Measurements from ENCODE around the gene PSME3IP1. TPM values are rescaled to one million over a fixed set of nuclear protein-coding genes. Genes with fewer than 3 reads are reported as not detected.

PSME3IP1 gene
- total and polyA plus RNA-seq, 9 donors, result 38.0 to 147 (median 59.3) TPM

DNA sequence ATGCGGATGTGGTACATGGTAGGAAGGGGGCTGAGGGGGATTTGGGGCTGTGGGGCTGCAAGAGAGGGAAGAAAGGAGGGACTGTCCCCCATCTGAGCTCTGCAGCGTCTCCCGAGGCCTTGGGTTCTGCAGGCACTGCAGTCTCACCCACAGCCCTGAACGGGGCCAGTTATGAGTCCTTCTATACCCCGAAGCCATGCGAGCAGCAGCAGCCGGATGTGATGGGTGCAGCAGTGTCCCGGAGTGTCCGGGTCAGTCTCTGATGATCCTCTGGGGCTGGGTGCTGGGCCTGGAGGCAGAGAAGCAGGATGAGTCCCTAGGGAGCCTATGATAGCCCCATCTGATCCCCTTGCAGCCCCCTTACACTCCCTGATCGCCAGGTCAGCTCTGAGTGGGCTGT is 52.0 kb downstream of the PSME3IP1 start:
- Histone ChIP-seq H3K4me3 (no peak overlapping the region), H3K36me3 (no peaks in the 10 kb centered on the region), H3K27ac (no peak overlapping the region), H3K27me3 (no peaks in the 10 kb centered on the region), H3K9me3 (no peaks in the 10 kb centered on the region), H3K4me1 (ENCODE audit: insufficient read depth) (no peaks in the 10 kb centered on the region)
- DNase-seq, result no peak
- TF ChIP-seq EP300 (IDR thresholded peaks at IDR 0.05) (no peak), POLR2A (IDR thresholded peaks at IDR 0.05) (no peak)
- TF ChIP-seq, protein P1, sequence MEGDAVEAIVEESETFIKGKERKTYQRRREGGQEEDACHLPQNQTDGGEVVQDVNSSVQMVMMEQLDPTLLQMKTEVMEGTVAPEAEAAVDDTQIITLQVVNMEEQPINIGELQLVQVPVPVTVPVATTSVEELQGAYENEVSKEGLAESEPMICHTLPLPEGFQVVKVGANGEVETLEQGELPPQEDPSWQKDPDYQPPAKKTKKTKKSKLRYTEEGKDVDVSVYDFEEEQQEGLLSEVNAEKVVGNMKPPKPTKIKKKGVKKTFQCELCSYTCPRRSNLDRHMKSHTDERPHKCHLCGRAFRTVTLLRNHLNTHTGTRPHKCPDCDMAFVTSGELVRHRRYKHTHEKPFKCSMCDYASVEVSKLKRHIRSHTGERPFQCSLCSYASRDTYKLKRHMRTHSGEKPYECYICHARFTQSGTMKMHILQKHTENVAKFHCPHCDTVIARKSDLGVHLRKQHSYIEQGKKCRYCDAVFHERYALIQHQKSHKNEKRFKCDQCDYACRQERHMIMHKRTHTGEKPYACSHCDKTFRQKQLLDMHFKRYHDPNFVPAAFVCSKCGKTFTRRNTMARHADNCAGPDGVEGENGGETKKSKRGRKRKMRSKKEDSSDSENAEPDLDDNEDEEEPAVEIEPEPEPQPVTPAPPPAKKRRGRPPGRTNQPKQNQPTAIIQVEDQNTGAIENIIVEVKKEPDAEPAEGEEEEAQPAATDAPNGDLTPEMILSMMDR (IDR thresholded peaks at IDR 0.05), result no peak
- WGBS, 3 donors, result 84 to 89% (median 87%) methylated on average over 10 of the region's 10 CpGs
- intact Hi-C loops (cut with DNase I), result no loop called here

DNA sequence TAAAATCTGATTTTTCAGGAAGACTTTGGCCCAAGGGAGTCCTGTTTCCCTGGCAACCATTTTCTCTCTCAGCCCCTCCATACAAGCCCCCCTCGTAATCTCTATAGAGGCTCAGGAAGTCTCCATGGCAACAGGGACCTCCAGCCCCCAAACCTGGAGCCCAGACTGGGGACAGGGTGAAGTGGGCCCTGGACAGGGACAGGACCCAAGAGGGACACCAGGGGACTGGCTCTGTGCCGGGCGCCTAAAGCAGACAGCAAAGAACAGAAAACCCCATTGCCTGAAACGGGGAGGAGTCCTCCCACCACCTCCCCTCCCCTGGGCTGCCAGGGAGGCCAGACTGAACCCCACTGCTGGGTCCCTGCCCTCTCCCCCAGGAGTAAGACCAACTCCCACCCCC is 52.8 kb downstream of the PSME3IP1 start:
- H3K4me3 ChIP-seq, result no peak overlapping the region
- TF ChIP-seq EP300 (IDR thresholded peaks at IDR 0.05), result no peak
- no peak for TF ChIP-seq POLR2A (IDR thresholded peaks at IDR 0.05)
- TF ChIP-seq, protein P1 (IDR thresholded peaks at IDR 0.05), result no peak
- H3K9me3 ChIP-seq, result no peaks in the 10 kb centered on the region
- intact Hi-C loops (cut with DNase I), result no loop called here
- no peak for DNase-seq
- H3K27ac ChIP-seq, result no peak overlapping the region
- H3K36me3 ChIP-seq, result no peaks in the 10 kb centered on the region
- H3K4me1 ChIP-seq (ENCODE audit: insufficient read depth), result no peaks in the 10 kb centered on the region
- WGBS, 3 donors, result 68 to 70% (median 69%) methylated on average over 4 of the region's 4 CpGs
- no peaks in the 10 kb centered on the region for H3K27me3 ChIP-seq

- H3K36me3 ChIP-seq, result no peaks in the 10 kb centered on the region
- 85 to 100% (median 92%) methylated on average over 1 of the region's 1 CpG for WGBS, 3 donors
- TF ChIP-seq, protein P1 (IDR thresholded peaks at IDR 0.05), result no peak
- no peak for TF ChIP-seq EP300 (IDR thresholded peaks at IDR 0.05)
- TF ChIP-seq POLR2A (IDR thresholded peaks at IDR 0.05), result no peak
- intact Hi-C loops (cut with DNase I), result no loop called here
- no peaks in the 10 kb centered on the region for H3K27me3 ChIP-seq
- H3K4me1 ChIP-seq (ENCODE audit: insufficient read depth), result no peaks in the 10 kb centered on the region
- H3K4me3 ChIP-seq, result no peak overlapping the region
- no peak overlapping the region for H3K27ac ChIP-seq
- no peak for DNase-seq
- no peaks in the 10 kb centered on the region for H3K9me3 ChIP-seq
Observed at GRCh38 chr16:57132470-57132869, 53.4 kb downstream of the PSME3IP1 start.

- no peak for DNase-seq
- H3K27ac ChIP-seq, result no peak overlapping the region
- 82 to 89% (median 88%) methylated on average over 17 of the region's 17 CpGs for WGBS, 3 donors
Observed at GRCh38 chr16:57131351-57131970, 54.4 kb downstream of the PSME3IP1 start.

More at GRCh38 chr16:57131351-57131970, 54.4 kb downstream of the PSME3IP1 start:
- no peaks in the 10 kb centered on the region for H3K9me3 ChIP-seq
- no peaks in the 10 kb centered on the region for H3K36me3 ChIP-seq
- intact Hi-C loops (cut with DNase I), result no loop called here
- no peaks in the 10 kb centered on the region for H3K27me3 ChIP-seq
- H3K4me1 ChIP-seq (ENCODE audit: insufficient read depth), result no peaks in the 10 kb centered on the region
- TF ChIP-seq, protein P1 (IDR thresholded peaks at IDR 0.05), result no peak
- TF ChIP-seq POLR2A (IDR thresholded peaks at IDR 0.05) (no peak), EP300 (IDR thresholded peaks at IDR 0.05) (no peak)
- no peak overlapping the region for H3K4me3 ChIP-seq
